Measurements from ENCODE around the gene TMEM52B. TPM values are rescaled to one million over a fixed set of nuclear protein-coding genes. Genes with fewer than 3 reads are reported as not detected.

TMEM52B gene
- total and polyA plus RNA-seq, 9 of the 15 experiments (the other 6 are each of a cell fraction or from before 2014, with no cell fraction given), result not detected

DNA sequence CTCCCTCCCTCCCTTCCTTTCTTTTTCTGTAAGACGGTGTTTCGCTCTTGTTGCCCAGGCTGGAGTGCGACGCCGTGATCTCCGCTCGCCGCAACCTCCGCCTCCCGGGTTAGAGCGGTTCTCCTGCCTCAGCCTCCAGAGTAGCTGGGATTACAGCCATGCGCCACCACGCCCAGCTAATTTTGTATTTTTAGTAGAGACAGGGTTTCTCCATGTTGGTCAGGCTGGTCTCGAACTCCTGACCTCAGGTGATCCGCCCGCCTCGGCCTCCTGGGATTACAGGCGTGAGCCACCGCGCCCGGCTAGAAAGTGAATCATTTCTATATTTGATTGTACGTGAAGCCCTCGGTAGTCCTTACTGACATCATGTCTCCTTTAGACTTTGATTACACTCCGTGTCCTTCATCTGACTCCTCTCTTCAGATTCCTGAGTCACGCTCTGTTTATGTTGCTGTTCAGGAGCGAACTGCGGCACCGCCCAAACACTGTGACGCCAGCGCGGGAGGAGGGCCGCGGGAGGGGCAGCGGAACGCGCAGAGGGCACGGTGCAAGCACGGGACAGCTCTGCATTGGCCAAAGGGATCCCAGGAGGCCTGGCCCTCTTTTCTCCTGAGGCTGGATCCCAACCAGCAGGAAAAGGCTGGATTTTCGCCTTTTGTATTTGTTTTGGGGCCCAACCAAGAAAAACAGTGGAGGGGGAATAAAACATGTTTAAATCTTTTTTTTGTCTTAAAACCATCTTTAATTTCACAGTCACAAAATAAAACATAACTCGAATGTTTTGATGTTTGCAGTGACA is 33.3 kb downstream of the TMEM52B start (continued):
- TF ChIP-seq, protein P1, sequence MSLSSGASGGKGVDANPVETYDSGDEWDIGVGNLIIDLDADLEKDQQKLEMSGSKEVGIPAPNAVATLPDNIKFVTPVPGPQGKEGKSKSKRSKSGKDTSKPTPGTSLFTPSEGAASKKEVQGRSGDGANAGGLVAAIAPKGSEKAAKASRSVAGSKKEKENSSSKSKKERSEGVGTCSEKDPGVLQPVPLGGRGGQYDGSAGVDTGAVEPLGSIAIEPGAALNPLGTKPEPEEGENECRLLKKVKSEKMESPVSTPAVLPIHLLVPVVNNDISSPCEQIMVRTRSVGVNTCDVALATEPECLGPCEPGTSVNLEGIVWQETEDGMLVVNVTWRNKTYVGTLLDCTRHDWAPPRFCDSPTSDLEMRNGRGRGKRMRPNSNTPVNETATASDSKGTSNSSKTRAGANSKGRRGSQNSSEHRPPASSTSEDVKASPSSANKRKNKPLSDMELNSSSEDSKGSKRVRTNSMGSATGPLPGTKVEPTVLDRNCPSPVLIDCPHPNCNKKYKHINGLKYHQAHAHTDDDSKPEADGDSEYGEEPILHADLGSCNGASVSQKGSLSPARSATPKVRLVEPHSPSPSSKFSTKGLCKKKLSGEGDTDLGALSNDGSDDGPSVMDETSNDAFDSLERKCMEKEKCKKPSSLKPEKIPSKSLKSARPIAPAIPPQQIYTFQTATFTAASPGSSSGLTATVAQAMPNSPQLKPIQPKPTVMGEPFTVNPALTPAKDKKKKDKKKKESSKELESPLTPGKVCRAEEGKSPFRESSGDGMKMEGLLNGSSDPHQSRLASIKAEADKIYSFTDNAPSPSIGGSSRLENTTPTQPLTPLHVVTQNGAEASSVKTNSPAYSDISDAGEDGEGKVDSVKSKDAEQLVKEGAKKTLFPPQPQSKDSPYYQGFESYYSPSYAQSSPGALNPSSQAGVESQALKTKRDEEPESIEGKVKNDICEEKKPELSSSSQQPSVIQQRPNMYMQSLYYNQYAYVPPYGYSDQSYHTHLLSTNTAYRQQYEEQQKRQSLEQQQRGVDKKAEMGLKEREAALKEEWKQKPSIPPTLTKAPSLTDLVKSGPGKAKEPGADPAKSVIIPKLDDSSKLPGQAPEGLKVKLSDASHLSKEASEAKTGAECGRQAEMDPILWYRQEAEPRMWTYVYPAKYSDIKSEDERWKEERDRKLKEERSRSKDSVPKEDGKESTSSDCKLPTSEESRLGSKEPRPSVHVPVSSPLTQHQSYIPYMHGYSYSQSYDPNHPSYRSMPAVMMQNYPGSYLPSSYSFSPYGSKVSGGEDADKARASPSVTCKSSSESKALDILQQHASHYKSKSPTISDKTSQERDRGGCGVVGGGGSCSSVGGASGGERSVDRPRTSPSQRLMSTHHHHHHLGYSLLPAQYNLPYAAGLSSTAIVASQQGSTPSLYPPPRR (CRISPR knock-in tag; IDR thresholded peaks at IDR 0.05; ENCODE audit: borderline replicate concordance), result no peak
- TF ChIP-seq, protein P2, sequence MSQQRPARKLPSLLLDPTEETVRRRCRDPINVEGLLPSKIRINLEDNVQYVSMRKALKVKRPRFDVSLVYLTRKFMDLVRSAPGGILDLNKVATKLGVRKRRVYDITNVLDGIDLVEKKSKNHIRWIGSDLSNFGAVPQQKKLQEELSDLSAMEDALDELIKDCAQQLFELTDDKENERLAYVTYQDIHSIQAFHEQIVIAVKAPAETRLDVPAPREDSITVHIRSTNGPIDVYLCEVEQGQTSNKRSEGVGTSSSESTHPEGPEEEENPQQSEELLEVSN (IDR thresholded peaks at IDR 0.05; ENCODE audit: borderline replicate concordance in 1 of 2, extremely low read depth in 1 of 2, insufficient read depth in 1 of 2, insufficient read length in 1 of 2, low read depth in 1 of 2, low read length in 1 of 2, poor library complexity in 1 of 2, severe bottlenecking in 1 of 2), result peak in 1 of 2 experiments; percentile 59
- TF ChIP-seq NEUROD1 (IDR thresholded peaks at IDR 0.05; ENCODE audit: borderline replicate concordance, low read depth, low read length, partially characterized antibody) (no peak), FOXK2 (conservative IDR thresholded peaks at IDR 0.05 in 1 of 2, IDR thresholded peaks at IDR 0.05 in 1 of 2; ENCODE audit: low read depth in 2 of 2) (peak; percentile 83 to 84), HDAC2 (IDR thresholded peaks at IDR 0.05) (0 out of 2 replicates have a peak, but pooled peaks have one; percentile 41), ARID1B (IDR thresholded peaks at IDR 0.05) (0 out of 2 replicates have a peak, but pooled peaks have one; percentile 48), LEF1 (IDR thresholded peaks at IDR 0.05) (peak; percentile 56; the same call in 1 of the 2 replicates), HMG20A (CRISPR knock-in tag; conservative IDR thresholded peaks at IDR 0.05) (no peak)
- TF ChIP-seq, protein P3, sequence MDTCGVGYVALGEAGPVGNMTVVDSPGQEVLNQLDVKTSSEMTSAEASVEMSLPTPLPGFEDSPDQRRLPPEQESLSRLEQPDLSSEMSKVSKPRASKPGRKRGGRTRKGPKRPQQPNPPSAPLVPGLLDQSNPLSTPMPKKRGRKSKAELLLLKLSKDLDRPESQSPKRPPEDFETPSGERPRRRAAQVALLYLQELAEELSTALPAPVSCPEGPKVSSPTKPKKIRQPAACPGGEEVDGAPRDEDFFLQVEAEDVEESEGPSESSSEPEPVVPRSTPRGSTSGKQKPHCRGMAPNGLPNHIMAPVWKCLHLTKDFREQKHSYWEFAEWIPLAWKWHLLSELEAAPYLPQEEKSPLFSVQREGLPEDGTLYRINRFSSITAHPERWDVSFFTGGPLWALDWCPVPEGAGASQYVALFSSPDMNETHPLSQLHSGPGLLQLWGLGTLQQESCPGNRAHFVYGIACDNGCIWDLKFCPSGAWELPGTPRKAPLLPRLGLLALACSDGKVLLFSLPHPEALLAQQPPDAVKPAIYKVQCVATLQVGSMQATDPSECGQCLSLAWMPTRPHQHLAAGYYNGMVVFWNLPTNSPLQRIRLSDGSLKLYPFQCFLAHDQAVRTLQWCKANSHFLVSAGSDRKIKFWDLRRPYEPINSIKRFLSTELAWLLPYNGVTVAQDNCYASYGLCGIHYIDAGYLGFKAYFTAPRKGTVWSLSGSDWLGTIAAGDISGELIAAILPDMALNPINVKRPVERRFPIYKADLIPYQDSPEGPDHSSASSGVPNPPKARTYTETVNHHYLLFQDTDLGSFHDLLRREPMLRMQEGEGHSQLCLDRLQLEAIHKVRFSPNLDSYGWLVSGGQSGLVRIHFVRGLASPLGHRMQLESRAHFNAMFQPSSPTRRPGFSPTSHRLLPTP (IDR thresholded peaks at IDR 0.05; ENCODE audit: borderline replicate concordance, extremely low read depth, insufficient read length), result peak; percentile 14
- TF ChIP-seq, protein P4, sequence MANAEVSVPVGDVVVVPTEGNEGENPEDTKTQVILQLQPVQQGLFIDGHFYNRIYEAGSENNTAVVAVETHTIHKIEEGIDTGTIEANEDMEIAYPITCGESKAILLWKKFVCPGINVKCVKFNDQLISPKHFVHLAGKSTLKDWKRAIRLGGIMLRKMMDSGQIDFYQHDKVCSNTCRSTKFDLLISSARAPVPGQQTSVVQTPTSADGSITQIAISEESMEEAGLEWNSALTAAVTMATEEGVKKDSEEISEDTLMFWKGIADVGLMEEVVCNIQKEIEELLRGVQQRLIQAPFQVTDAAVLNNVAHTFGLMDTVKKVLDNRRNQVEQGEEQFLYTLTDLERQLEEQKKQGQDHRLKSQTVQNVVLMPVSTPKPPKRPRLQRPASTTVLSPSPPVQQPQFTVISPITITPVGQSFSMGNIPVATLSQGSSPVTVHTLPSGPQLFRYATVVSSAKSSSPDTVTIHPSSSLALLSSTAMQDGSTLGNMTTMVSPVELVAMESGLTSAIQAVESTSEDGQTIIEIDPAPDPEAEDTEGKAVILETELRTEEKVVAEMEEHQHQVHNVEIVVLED (CRISPR knock-in tag; IDR thresholded peaks at IDR 0.05), result no peak

Measured in K562 (cell line).